GM12801 (cell line): Measurements from ENCODE around the gene MMP10.

Experiments
- TF ChIP-seq, protein P1 (sequence below): IDR thresholded peaks from one replicate; pipeline ENCODE4 v1.5.1; 2011; ENCODE audit warnings: control low read depth; ENCODE audit not compliant: insufficient read length; ENCODE audit errors: extremely low read depth

The MMP10 gene

DNA sequence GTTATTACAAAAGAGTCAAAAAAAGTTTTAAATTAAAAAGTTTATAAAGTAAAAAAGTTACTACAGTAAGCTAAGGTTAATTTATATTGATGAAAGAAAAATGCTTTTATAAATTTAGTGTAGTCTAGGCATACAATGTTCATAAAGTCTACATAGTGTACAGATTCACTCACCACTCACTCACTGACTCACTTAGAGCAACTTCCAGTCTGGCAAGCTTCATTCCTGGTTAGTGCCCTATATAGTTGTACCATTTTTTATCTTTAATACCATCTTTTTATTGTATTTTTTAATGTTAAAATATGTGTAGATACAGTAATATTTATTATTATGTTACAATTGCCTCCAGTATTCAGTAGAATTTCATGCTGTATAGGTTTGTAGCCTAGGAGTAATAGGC is 2.6 kb upstream of the MMP10 start:
- TF ChIP-seq, protein P1, sequence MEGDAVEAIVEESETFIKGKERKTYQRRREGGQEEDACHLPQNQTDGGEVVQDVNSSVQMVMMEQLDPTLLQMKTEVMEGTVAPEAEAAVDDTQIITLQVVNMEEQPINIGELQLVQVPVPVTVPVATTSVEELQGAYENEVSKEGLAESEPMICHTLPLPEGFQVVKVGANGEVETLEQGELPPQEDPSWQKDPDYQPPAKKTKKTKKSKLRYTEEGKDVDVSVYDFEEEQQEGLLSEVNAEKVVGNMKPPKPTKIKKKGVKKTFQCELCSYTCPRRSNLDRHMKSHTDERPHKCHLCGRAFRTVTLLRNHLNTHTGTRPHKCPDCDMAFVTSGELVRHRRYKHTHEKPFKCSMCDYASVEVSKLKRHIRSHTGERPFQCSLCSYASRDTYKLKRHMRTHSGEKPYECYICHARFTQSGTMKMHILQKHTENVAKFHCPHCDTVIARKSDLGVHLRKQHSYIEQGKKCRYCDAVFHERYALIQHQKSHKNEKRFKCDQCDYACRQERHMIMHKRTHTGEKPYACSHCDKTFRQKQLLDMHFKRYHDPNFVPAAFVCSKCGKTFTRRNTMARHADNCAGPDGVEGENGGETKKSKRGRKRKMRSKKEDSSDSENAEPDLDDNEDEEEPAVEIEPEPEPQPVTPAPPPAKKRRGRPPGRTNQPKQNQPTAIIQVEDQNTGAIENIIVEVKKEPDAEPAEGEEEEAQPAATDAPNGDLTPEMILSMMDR, result no peak

DNA sequence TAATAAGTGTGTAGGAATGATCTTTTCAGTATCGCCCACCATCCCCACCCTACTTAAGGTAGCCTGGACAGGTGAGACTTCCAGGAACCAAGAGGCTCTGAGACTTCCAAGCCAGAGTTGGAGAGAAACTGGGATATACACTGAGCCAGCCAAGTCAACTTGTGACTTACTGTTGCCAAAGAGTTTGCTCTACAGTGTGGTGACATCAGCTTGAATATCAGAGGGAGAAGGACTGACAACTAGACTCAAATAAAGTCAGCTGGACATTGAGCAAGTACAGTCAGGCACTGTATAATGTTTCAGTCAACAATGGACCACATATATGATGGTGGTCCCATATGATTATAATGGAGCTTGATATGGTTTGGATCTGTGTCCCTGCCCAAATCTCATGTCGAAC is 1.2 kb upstream of the MMP10 start:
- TF ChIP-seq, protein P1, result no peak

DNA sequence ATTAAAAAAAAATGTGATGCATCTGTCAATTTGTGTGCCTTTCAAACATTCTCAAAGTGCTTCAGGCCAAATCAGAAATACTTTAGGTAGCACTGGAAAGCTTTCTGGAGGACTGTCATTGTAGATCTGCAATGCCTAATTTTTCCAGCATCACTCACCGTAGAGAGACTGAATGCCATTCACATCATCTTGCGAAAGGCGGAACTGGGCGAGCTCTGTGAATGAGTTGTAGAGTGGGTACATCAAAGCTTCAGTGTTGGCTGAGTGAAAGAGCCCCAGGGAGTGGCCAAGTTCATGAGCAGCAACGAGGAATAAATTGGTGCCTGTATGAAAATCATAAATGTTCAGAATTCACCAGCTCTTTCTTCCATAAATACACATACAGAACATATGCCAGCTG is 4.0 kb downstream of the MMP10 start:
- TF ChIP-seq, protein P1, result no peak

DNA sequence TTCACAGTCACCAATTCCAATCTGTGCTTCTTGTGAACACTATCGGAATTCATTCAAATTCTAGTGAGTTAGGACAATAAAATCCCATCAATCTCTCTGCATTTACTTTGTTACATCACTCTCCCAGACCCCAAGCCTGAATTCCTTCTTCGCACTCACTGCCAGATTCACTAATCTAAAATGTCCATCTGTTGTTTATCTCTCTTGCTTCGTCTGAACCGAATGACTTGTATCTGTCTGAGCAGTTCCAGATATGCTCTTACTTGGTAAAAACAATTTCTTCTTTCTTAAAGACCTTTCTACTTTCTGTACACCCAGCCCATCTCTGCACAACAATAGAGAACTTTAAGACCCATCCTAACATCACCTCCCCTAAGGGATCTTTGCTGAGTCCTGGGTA is 7.0 kb downstream of the MMP10 start:
- TF ChIP-seq, protein P1, result no peak

DNA sequence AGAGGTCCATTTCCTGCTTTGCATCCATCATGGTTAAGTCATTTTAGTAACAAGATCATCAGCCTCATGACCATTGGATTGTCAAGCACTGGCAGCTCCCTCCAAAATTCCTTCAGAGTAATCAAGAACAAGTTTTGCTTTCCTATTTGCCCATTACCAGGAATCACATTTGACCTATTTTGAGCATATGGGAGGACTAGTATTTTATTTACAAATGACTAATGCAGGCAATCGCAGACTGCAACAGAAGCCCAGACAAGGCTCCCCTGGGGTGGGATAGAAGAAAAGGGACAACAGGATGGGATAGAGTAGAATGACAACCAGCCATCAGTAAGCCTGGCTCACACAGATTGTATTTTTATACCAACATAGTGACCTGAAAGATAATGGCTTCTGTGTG is 9.1 kb downstream of the MMP10 start:
- TF ChIP-seq, protein P1, result no peak

DNA sequence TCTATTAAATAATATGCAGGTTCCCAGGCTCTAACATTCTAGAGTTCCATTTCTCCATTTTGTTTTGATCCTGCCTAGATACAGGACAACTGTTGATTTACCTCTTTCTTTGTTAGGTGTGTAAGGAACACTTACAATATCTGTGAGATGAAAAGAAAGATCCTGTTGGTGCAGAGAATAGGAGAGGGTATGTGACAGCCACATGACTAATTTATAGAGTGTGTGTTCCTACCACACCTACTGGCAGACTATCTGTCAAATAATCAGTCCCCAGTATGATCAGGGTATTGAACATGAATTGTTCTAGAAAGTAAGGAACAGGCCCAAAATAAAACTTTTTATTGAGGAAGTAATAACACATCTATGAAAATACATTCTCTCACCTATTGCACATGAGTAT is 10.2 kb downstream of the MMP10 start:
- TF ChIP-seq, protein P1, result no peak

DNA sequence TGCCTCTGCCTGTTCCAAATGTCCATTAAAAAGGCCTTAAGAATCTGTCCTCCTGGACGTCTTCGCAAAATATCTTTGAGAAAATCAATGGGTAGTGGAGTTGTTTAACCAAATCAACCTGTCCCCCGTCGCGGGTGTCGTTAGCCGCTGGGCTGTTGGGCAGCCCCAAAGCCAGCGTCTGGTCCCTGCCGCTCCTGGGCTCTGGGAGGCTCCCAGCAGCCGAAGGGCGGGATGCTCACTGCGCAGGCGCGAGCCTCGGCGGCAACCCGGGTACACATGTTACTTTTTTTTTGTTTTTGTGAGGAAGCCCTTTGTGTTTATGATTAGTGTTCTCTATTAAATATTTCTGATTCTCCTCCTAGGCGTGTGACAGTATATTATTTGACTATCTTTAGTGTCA is 12.6 kb downstream of the MMP10 start:
- TF ChIP-seq, protein P1, result no peak

DNA sequence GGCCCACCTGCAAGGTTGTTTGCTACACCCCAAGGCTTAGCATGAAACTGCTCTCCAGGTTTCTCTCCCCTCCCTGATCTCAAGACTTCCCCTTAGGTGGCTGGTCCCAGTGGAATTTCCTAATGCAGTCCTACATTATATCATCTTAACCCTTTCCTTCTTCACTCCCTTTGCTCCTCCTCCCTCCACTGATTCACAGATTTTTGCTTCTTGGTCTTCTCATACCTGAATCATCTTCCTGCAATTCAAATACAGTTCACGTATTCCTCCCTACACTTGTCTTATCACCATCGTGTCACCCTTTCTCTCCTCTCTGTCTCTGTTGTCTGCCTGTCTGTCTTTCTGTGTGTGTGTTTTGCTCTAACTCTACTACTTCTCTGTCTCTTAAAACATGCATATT is 17.0 kb downstream of the MMP10 start:
- TF ChIP-seq, protein P1, result no peak
